ENCODE results near the gene PLCB1. TPM values are rescaled to one million over a fixed set of nuclear protein-coding genes. Genes with fewer than 3 reads are reported as not detected.
A peak's percentile ranks its signal among the peaks of the same experiment; 100 is the strongest.

PLCB1 gene
- total RNA-seq, 1 donor from 2014 or later = 10.7 TPM

DNA sequence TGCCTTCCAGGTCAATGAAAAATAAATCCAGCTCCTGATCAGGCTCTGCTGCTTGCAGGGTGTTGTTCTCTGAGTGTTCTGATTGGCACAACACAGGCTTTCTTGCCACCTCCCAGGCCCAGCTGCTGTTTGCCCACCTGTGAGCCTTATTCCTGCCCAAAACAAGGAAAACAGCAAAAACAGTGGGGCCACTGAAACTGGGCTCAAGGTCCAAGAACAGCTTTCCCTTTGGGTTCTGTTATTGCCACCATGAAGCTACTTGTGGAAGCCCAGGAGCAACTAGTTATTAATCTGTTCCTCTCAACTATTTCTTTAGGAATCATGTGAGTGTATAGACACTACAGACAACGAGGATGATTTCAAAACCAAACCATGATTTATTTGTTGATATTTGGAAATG, 159.1 kb downstream of the PLCB1 start:
- DNase-seq (ENCODE audit: low read depth) = no peak
- Mint-ChIP-seq H3K36me3 (ENCODE audit: low read depth, unreplicated experiment) (no peaks in the 10 kb centered on the region), H3K27me3 (ENCODE audit: low read depth, unreplicated experiment) (no peaks in the 10 kb centered on the region), H3K9me3 (ENCODE audit: unreplicated experiment) (no peaks in the 10 kb centered on the region), H3K4me3 (ENCODE audit: unreplicated experiment) (no peak overlapping the region), H3K4me1 (ENCODE audit: low read depth, unreplicated experiment) (peaks cover 24% of the 10 kb centered on the region), H3K27ac (ENCODE audit: unreplicated experiment) (no peak overlapping the region)
- Histone ChIP-seq H3K79me2 (ENCODE audit: insufficient read depth, low read length) (no peaks in the 10 kb centered on the region), H3K27ac (ENCODE audit: low read depth, low read length) (no peak overlapping the region), H4K20me1 (ENCODE audit: insufficient read depth, low read length) (no peaks in the 10 kb centered on the region), H3K9me3 (ENCODE audit: insufficient read depth, low read depth, low read length) (no peaks in the 10 kb centered on the region), H2AFZ (ENCODE audit: low read depth, low read length) (no peak overlapping the region), H3K4me3 (ENCODE audit: insufficient read depth, low read depth, low read length) (no peak overlapping the region), H3K9ac (ENCODE audit: low read length) (no peak overlapping the region), H3K4me2 (ENCODE audit: low read length) (no peak overlapping the region), H3K36me3 (ENCODE audit: insufficient read depth, low read length) (no peaks in the 10 kb centered on the region), H3K27me3 (ENCODE audit: insufficient read depth, low read length) (no peaks in the 10 kb centered on the region), H3K4me1 (ENCODE audit: insufficient read depth, low read length) (no peaks in the 10 kb centered on the region)
- TF ChIP-seq EZH2 (IDR thresholded peaks at IDR 0.05; ENCODE audit: insufficient read depth, low read length) = no peak
- FAIRE-seq = no peak

DNA sequence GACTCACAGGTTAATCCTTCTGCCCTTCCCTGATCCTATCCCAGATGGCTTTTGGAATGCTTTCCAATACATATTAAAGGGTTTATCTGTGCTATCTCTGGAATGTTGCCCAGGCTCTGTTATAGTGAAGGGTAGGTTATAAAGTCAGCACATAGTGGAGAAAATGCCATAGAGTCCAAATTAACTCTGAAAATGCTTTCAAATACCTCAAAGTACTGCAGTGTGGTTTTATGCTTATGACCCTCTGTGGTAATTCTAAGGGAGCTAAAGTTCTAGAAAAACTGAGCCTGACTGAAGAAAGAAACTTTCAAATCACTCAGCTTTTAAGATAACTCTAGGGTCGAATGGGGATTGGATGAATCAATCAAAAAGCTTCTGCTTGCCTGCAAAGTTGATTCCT, 159.8 kb downstream of the PLCB1 start:
- H3K9ac ChIP-seq (ENCODE audit: low read length) = no peak overlapping the region
- H3K9me3 Mint-ChIP-seq (ENCODE audit: unreplicated experiment) = no peaks in the 10 kb centered on the region
- no peaks in the 10 kb centered on the region for H3K4me1 ChIP-seq (ENCODE audit: insufficient read depth, low read length)
- no peak overlapping the region for H3K27ac ChIP-seq (ENCODE audit: low read depth, low read length)
- no peaks in the 10 kb centered on the region for H3K36me3 Mint-ChIP-seq (ENCODE audit: low read depth, unreplicated experiment)
- H3K4me1 Mint-ChIP-seq (ENCODE audit: low read depth, unreplicated experiment) = peaks cover 27% of the 10 kb centered on the region
- H4K20me1 ChIP-seq (ENCODE audit: insufficient read depth, low read length) = no peaks in the 10 kb centered on the region
- H3K4me3 ChIP-seq (ENCODE audit: insufficient read depth, low read depth, low read length) = no peak overlapping the region
- H3K4me2 ChIP-seq (ENCODE audit: low read length) = no peak overlapping the region
- no peaks in the 10 kb centered on the region for H3K9me3 ChIP-seq (ENCODE audit: insufficient read depth, low read depth, low read length)
- peak; percentile 23 for FAIRE-seq
- no peak overlapping the region for H3K4me3 Mint-ChIP-seq (ENCODE audit: unreplicated experiment)
- no peaks in the 10 kb centered on the region for H3K36me3 ChIP-seq (ENCODE audit: insufficient read depth, low read length)
- peak; percentile 90 for DNase-seq (ENCODE audit: low read depth)
- H3K27ac Mint-ChIP-seq (ENCODE audit: unreplicated experiment) = peak overlapping the region; percentile 63
- TF ChIP-seq, protein P1, sequence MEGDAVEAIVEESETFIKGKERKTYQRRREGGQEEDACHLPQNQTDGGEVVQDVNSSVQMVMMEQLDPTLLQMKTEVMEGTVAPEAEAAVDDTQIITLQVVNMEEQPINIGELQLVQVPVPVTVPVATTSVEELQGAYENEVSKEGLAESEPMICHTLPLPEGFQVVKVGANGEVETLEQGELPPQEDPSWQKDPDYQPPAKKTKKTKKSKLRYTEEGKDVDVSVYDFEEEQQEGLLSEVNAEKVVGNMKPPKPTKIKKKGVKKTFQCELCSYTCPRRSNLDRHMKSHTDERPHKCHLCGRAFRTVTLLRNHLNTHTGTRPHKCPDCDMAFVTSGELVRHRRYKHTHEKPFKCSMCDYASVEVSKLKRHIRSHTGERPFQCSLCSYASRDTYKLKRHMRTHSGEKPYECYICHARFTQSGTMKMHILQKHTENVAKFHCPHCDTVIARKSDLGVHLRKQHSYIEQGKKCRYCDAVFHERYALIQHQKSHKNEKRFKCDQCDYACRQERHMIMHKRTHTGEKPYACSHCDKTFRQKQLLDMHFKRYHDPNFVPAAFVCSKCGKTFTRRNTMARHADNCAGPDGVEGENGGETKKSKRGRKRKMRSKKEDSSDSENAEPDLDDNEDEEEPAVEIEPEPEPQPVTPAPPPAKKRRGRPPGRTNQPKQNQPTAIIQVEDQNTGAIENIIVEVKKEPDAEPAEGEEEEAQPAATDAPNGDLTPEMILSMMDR (IDR thresholded peaks at IDR 0.05; ENCODE audit: insufficient read depth, low read depth, low read length) = no peak
- no peak for TF ChIP-seq EZH2 (IDR thresholded peaks at IDR 0.05; ENCODE audit: insufficient read depth, low read length)
- no peaks in the 10 kb centered on the region for H3K79me2 ChIP-seq (ENCODE audit: insufficient read depth, low read length)
- H2AFZ ChIP-seq (ENCODE audit: low read depth, low read length) = no peak overlapping the region
- H3K27me3 Mint-ChIP-seq (ENCODE audit: low read depth, unreplicated experiment) = no peaks in the 10 kb centered on the region
- H3K27me3 ChIP-seq (ENCODE audit: insufficient read depth, low read length) = no peaks in the 10 kb centered on the region

GRCh38 chr20:8292793-8293192, 160.7 kb downstream of the PLCB1 start:
- H3K4me2 ChIP-seq (ENCODE audit: low read length) = no peak overlapping the region
- H2AFZ ChIP-seq (ENCODE audit: low read depth, low read length) = no peak overlapping the region
- H3K27me3 ChIP-seq (ENCODE audit: insufficient read depth, low read length) = no peaks in the 10 kb centered on the region
- Mint-ChIP-seq H3K4me1 (ENCODE audit: low read depth, unreplicated experiment) (peaks cover 27% of the 10 kb centered on the region), H3K27ac (ENCODE audit: unreplicated experiment) (peak overlapping the region; percentile 14), H3K4me3 (ENCODE audit: unreplicated experiment) (no peak overlapping the region), H3K27me3 (ENCODE audit: low read depth, unreplicated experiment) (no peaks in the 10 kb centered on the region), H3K9me3 (ENCODE audit: unreplicated experiment) (no peaks in the 10 kb centered on the region), H3K36me3 (ENCODE audit: low read depth, unreplicated experiment) (no peaks in the 10 kb centered on the region)
- TF ChIP-seq, protein P1 (IDR thresholded peaks at IDR 0.05; ENCODE audit: insufficient read depth, low read depth, low read length) = no peak
- no peak for TF ChIP-seq EZH2 (IDR thresholded peaks at IDR 0.05; ENCODE audit: insufficient read depth, low read length)
- FAIRE-seq (no peak), DNase-seq (ENCODE audit: low read depth) (no peak)
- no peaks in the 10 kb centered on the region for H3K4me1 ChIP-seq (ENCODE audit: insufficient read depth, low read length)
- H3K4me3 ChIP-seq (ENCODE audit: insufficient read depth, low read depth, low read length) = no peak overlapping the region
- H3K79me2 ChIP-seq (ENCODE audit: insufficient read depth, low read length) = no peaks in the 10 kb centered on the region
- no peaks in the 10 kb centered on the region for H3K36me3 ChIP-seq (ENCODE audit: insufficient read depth, low read length)
- no peak overlapping the region for H3K9ac ChIP-seq (ENCODE audit: low read length)
- no peaks in the 10 kb centered on the region for H3K9me3 ChIP-seq (ENCODE audit: insufficient read depth, low read depth, low read length)
- H3K27ac ChIP-seq (ENCODE audit: low read depth, low read length) = no peak overlapping the region
- H4K20me1 ChIP-seq (ENCODE audit: insufficient read depth, low read length) = no peaks in the 10 kb centered on the region

All from astrocyte (in vitro differentiated cells and primary cell).